ENCODE results near the gene RPTOR. TPM values are rescaled to one million over a fixed set of nuclear protein-coding genes. Genes with fewer than 3 reads are reported as not detected.

RPTOR gene
- total RNA-seq, 1 donor from 2014 or later: 65.9 TPM

DNA sequence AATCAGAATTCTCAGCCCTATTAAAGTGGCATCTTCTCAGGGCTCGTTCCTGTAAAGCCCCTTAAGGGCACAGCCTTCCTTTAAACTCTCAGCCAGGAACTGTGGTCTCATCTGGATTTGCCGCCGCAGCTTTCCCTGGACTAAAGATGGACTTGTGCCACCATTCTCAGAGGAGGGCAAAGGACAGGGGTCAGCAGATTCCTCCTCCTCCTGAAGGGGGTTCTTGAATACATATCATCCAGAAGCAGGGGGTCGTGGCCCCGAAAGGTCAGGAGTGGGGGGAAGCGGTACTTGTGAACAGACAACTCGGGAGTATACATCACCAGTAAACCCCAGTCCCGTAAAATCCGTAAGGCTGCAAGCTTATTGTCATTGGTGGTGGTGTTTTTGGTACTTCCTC lies 174.8 kb downstream of the RPTOR start:
- POLR2A ChIA-PET: no interaction called here
- H3K27ac Mint-ChIP-seq: no peak overlapping the region

DNA sequence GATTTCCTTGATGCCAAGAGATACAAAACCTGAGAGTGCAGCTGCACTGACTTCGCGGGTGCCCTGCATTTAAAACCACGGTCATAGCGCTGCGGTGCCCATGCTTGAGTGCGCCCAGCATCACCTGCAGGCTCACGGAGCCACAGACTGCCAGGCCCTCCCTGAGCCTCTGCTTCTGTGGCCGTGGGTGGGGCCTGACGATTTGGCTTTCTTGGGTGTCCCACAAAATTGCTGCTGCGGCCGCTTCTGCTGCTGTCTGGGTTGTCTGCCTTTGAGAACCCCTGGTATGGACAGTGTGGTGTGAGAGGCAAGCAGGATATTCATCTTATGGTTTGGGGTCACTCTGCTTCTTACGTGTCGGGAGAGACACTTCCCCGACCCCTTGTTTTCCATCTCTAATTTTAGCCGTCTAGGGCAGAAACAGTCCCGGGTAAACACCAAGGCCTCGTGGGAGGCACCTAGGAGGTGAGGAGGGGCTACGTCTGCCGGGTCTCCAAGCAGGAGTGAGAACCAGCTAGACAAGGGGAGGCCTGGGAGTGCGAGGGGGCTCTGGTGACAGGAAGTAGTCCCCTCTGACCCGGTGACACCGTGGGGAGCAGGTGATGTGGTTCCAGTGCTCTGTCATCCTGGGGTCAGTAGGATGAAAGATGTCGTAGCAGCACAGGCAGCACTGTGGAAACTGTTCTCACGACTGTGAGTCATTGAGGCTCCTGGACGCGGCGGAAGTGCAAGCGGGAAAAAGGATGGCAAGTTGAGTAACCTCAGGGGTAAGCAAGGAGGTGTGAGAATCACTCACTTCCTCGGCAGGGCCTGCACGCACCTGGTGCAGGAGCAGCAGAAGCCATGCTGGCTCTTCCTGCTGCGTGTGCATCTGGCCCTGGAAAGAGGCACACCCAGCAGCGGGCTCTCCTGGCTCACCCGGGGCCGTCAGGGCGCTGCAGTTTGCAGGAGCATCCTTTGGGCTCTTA lies 176.3 kb downstream of the RPTOR start:
- Mint-ChIP-seq H3K27ac (no peak overlapping the region), H3K36me3 (ENCODE audit: low read depth) (peaks cover 2% of the 10 kb centered on the region), H3K9me3 (no peaks in the 10 kb centered on the region), H3K27me3 (no peaks in the 10 kb centered on the region), H3K4me3 (no peak overlapping the region), H3K4me1 (peaks cover 29% of the 10 kb centered on the region)
- DNase-seq: no peak
- ATAC-seq (ENCODE audit: low read depth): no peak
- TF ChIP-seq, protein P1, sequence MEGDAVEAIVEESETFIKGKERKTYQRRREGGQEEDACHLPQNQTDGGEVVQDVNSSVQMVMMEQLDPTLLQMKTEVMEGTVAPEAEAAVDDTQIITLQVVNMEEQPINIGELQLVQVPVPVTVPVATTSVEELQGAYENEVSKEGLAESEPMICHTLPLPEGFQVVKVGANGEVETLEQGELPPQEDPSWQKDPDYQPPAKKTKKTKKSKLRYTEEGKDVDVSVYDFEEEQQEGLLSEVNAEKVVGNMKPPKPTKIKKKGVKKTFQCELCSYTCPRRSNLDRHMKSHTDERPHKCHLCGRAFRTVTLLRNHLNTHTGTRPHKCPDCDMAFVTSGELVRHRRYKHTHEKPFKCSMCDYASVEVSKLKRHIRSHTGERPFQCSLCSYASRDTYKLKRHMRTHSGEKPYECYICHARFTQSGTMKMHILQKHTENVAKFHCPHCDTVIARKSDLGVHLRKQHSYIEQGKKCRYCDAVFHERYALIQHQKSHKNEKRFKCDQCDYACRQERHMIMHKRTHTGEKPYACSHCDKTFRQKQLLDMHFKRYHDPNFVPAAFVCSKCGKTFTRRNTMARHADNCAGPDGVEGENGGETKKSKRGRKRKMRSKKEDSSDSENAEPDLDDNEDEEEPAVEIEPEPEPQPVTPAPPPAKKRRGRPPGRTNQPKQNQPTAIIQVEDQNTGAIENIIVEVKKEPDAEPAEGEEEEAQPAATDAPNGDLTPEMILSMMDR (IDR thresholded peaks at IDR 0.05): no peak
- POLR2A ChIA-PET: no interaction called here
- CTCF ChIA-PET: no interaction called here
- intact Hi-C loops (cut with micrococcal nuclease): no loop called here

More for the DNA sequence above, 174.8 kb downstream of the RPTOR start:
- no peaks in the 10 kb centered on the region for H3K9me3 Mint-ChIP-seq
- intact Hi-C loops (cut with micrococcal nuclease): no loop called here
- ATAC-seq (ENCODE audit: low read depth) (no peak), DNase-seq (no peak)
- H3K36me3 Mint-ChIP-seq (ENCODE audit: low read depth): peaks cover 5% of the 10 kb centered on the region
- CTCF ChIA-PET: no interaction called here
- H3K4me1 Mint-ChIP-seq: peaks cover 15% of the 10 kb centered on the region
- no peaks in the 10 kb centered on the region for H3K27me3 Mint-ChIP-seq
- TF ChIP-seq, protein P1 (IDR thresholded peaks at IDR 0.05): no peak
- H3K4me3 Mint-ChIP-seq: no peak overlapping the region

DNA sequence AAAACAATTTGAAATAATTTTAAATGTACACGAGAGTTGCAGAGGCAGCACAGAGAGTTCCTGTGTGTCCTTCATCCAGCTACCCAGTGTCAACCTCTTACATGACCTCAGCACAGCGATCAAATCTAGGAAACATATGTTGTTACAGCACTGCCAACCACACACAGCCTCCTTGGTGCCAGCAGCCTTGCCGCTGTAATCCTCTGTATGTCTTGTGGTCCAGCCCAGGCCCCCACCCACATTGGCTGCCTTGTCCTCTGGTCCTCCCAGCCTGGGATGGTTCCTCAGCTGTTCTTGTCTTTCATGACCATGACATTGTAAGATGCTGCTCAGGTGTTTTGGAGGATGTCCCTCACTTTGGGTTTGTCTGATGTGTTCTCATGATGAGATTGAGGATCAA lies 178.0 kb downstream of the RPTOR start:
- Mint-ChIP-seq H3K36me3 (ENCODE audit: low read depth) (no peaks in the 10 kb centered on the region), H3K9me3 (no peaks in the 10 kb centered on the region), H3K4me3 (no peak overlapping the region), H3K4me1 (peaks cover 41% of the 10 kb centered on the region), H3K27me3 (no peaks in the 10 kb centered on the region), H3K27ac (no peak overlapping the region)
- no peak for DNase-seq
- CTCF ChIA-PET: no interaction called here
- intact Hi-C loops (cut with micrococcal nuclease): no loop called here
- ATAC-seq (ENCODE audit: low read depth): no peak
- TF ChIP-seq, protein P1 (IDR thresholded peaks at IDR 0.05): no peak
- POLR2A ChIA-PET: no interaction called here

DNA sequence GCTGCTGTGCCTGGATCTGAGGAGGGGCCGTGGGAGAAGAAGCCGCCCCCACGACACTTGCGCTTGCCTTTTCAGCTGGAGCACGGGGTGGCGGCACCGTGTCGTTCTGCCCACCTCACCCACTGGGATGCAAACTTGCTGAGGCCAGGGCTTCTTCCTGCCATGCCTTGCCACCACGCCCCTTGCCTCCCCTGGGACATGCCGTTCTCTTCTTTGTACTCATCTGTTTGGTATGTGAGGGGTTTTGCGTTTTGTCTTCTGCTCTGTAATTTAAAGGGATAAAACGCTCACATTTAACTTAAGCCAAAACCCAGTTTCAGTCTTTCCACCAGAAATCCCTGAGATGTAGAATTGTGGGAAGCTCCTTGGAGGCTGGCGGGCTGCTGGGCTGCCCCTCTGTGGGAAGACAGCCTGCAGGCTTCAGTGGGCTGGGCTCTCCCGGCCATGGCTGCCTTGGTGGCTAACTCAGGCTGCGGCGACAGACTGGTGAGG lies 180.2 kb downstream of the RPTOR start:
- Mint-ChIP-seq H3K4me1 (peaks cover 45% of the 10 kb centered on the region), H3K27ac (no peak overlapping the region), H3K36me3 (ENCODE audit: low read depth) (peaks cover 2% of the 10 kb centered on the region), H3K9me3 (no peaks in the 10 kb centered on the region), H3K4me3 (no peak overlapping the region), H3K27me3 (no peaks in the 10 kb centered on the region)
- CTCF ChIA-PET: no interaction called here
- intact Hi-C loops (cut with micrococcal nuclease): no loop called here
- TF ChIP-seq, protein P1 (IDR thresholded peaks at IDR 0.05): no peak
- no peak for DNase-seq
- POLR2A ChIA-PET: no interaction called here
- no peak for ATAC-seq (ENCODE audit: low read depth)

DNA sequence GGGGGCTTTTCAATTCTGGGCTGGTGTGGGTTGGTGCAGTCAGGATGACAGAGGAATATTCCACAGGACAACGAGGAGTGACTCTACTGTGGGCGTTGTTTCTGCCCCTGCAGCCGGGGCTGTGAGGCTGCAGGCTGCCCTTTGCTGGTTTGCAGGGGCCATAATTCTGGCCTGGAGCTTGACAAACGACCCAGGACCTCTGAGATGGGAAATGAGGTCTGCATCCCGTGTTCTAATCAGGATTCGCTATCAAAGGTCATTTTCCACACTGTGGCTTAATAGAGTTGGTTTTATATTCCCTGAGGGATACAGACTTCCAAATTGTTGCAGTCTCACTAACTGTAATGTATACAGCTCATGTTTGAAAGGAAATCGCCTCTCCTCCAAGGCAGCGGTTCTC lies 180.9 kb downstream of the RPTOR start:
- H3K27ac Mint-ChIP-seq: no peak overlapping the region
- CTCF ChIA-PET: no interaction called here

More for the DNA sequence above, 180.9 kb downstream of the RPTOR start:
- intact Hi-C loops (cut with micrococcal nuclease): no loop called here
- POLR2A ChIA-PET: interaction anchor here (0.6 kb wide), 1 partner anchor 264 kb away, joined by 4 read pairs; no protein-coding TSS in a partner anchor
- TF ChIP-seq, protein P1 (IDR thresholded peaks at IDR 0.05): no peak
- no peaks in the 10 kb centered on the region for H3K27me3 Mint-ChIP-seq
- peaks cover 3% of the 10 kb centered on the region for H3K36me3 Mint-ChIP-seq (ENCODE audit: low read depth)
- no peak for ATAC-seq (ENCODE audit: low read depth)
- peaks cover 45% of the 10 kb centered on the region for H3K4me1 Mint-ChIP-seq
- no peak for DNase-seq
- H3K4me3 Mint-ChIP-seq: no peak overlapping the region
- H3K9me3 Mint-ChIP-seq: no peaks in the 10 kb centered on the region
